ENCODE results near the gene SEPTIN8. TPM values are rescaled to one million over a fixed set of nuclear protein-coding genes. Genes with fewer than 3 reads are reported as not detected.

Gene SEPTIN8
- polyA plus RNA-seq, 1 donor (not counting 4 experiments of a cell fraction or from before 2014, with no cell fraction given) = 46.4 TPM

GRCh38 chr5:132813599-132814502, 36.8 kb upstream of the SEPTIN8 start:
- H3K27ac ChIP-seq (ENCODE audit: control insufficient read depth, insufficient read depth, low read length) = no peak overlapping the region
- H3K4me1 ChIP-seq (ENCODE audit: control insufficient read depth, extremely low read depth, insufficient read depth, low read length) = no peaks in the 10 kb centered on the region
- peak overlapping the region; percentile 44 for H2AFZ ChIP-seq (ENCODE audit: control insufficient read depth, low read length)
- H3K9ac ChIP-seq (ENCODE audit: control insufficient read depth, extremely low read depth, insufficient read depth, low read length) = no peak overlapping the region
- H4K20me1 ChIP-seq (ENCODE audit: control insufficient read depth, extremely low read depth, insufficient read depth, low read length) = no peaks in the 10 kb centered on the region
- DNase-seq (ENCODE audit: low read depth, low spot score) (no peak), FAIRE-seq (no peak)
- H3K9me3 ChIP-seq (ENCODE audit: control insufficient read depth, low read depth, low read length) = no peaks in the 10 kb centered on the region
- no peaks in the 10 kb centered on the region for H3K36me3 ChIP-seq (ENCODE audit: control insufficient read depth in 2 of 2, extremely low read depth in 1 of 2, insufficient read depth in 2 of 2, low read length in 2 of 2)
- H3K79me2 ChIP-seq (ENCODE audit: control insufficient read depth, insufficient read depth, low read length) = no peaks in the 10 kb centered on the region
- TF ChIP-seq EZH2 (IDR thresholded peaks at IDR 0.05; ENCODE audit: low read length) = peak; percentile 95
- TF ChIP-seq CTCF (optimal IDR thresholded peaks at IDR 0.05 in 1 of 3, IDR thresholded peaks at IDR 0.05 in 1 of 3, conservative IDR thresholded peaks at IDR 0.05 in 1 of 3; ENCODE audit: extremely low read depth in 1 of 3, insufficient read depth in 2 of 3, low read length in 3 of 3) = no peak
- dilution Hi-C loops (cut with MboI; ENCODE audit: extremely low pct_ligation_motif_present, low sequenced_read_pairs) = no loop called here
- peak overlapping the region; percentile 64 for H3K4me2 ChIP-seq (ENCODE audit: control insufficient read depth, extremely low read depth, insufficient read depth, low read depth, low read length)
- H3K4me3 ChIP-seq (ENCODE audit: control insufficient read depth in 2 of 3, extremely low read depth in 1 of 3, insufficient read depth in 2 of 3, low read depth in 1 of 3, low read length in 3 of 3) = peak overlapping the region in 2 of 3 experiments; percentile 3 to 17
- H3K27me3 ChIP-seq (ENCODE audit: control insufficient read depth, extremely low read depth, insufficient read depth, low read length) = peaks cover 30% of the 10 kb centered on the region
- H3K9me1 ChIP-seq (ENCODE audit: control insufficient read depth, extremely low read depth, insufficient read depth, low read length) = no peaks in the 10 kb centered on the region

- Histone ChIP-seq H3K9me1 (ENCODE audit: control insufficient read depth, extremely low read depth, insufficient read depth, low read length) (no peaks in the 10 kb centered on the region), H4K20me1 (ENCODE audit: control insufficient read depth, extremely low read depth, insufficient read depth, low read length) (no peaks in the 10 kb centered on the region), H3K27ac (ENCODE audit: control insufficient read depth, insufficient read depth, low read length) (no peak within 1 kb of the TSS), H2AFZ (ENCODE audit: control insufficient read depth, low read length) (peak within 1 kb of the TSS; percentile 44), H3K9ac (ENCODE audit: control insufficient read depth, extremely low read depth, insufficient read depth, low read length) (no peak within 1 kb of the TSS), H3K27me3 (ENCODE audit: control insufficient read depth, extremely low read depth, insufficient read depth, low read length) (peaks cover 27% of the 10 kb centered on the region), H3K79me2 (ENCODE audit: control insufficient read depth, insufficient read depth, low read length) (no peaks in the 10 kb centered on the region), H3K36me3 (ENCODE audit: control insufficient read depth in 2 of 2, extremely low read depth in 1 of 2, insufficient read depth in 2 of 2, low read length in 2 of 2) (no peaks in the 10 kb centered on the region), H3K4me3 (ENCODE audit: control insufficient read depth in 2 of 3, extremely low read depth in 1 of 3, insufficient read depth in 2 of 3, low read depth in 1 of 3, low read length in 3 of 3) (peak within 1 kb of the TSS; percentile 14 to 35 (median 17)), H3K9me3 (ENCODE audit: control insufficient read depth, low read depth, low read length) (no peaks in the 10 kb centered on the region), H3K4me2 (ENCODE audit: control insufficient read depth, extremely low read depth, insufficient read depth, low read depth, low read length) (peak within 1 kb of the TSS; percentile 64), H3K4me1 (ENCODE audit: control insufficient read depth, extremely low read depth, insufficient read depth, low read length) (no peaks in the 10 kb centered on the region)
- peak; percentile 63 for TF ChIP-seq EZH2 (IDR thresholded peaks at IDR 0.05; ENCODE audit: low read length)
- TF ChIP-seq CTCF (optimal IDR thresholded peaks at IDR 0.05 in 1 of 3, IDR thresholded peaks at IDR 0.05 in 1 of 3, conservative IDR thresholded peaks at IDR 0.05 in 1 of 3; ENCODE audit: extremely low read depth in 1 of 3, insufficient read depth in 2 of 3, low read length in 3 of 3) = no peak
- FAIRE-seq = no peak
- dilution Hi-C loops (cut with MboI; ENCODE audit: extremely low pct_ligation_motif_present, low sequenced_read_pairs) = no loop called here
- no peak for DNase-seq (ENCODE audit: low read depth, low spot score)
Observed at GRCh38 chr5:132812781-132813598, 36.0 kb upstream of the SEPTIN8 start, which contains the start of gene SOWAHA. SOWAHA (plus strand) TSS chr5:132813302; CDS start chr5:132813622, 320 bp downstream.
